A549 (cell line): ENCODE measurements around the gene PPM1H. TPM values are rescaled to one million over a fixed set of nuclear protein-coding genes. Genes with fewer than 3 reads are reported as not detected.

Experiments
- ATAC-seq, 2 experiments: fragments of 200-7000 bp in 1 of 2; fragments of >200 bp in 1 of 2; cut with Nextera tagmentation in 1 of 2; cut with Tn5 transposase in 1 of 2; 3 replicates each; pipeline versions ENCODE4 v1.8.0 to v1.9.1; 2018 to 2020; ENCODE audit warnings: mild to moderate bottlenecking in 1 of 2, moderate library complexity in 1 of 2
- CTCF ChIA-PET: fragments of 300-600 bp; sonication (Branson Sonifier 250); formaldehyde crosslinking; extraction: SDS; loops from one replicate; lab custom pipeline; 2021; ENCODE audit warnings: antibody characterized with exemption, inconsistent platforms; lab: Yijun Ruan, JAX
- POLR2A ChIA-PET: fragments of 350-600 bp; formaldehyde crosslinking; extraction: SDS; loops from one replicate; lab custom pipeline; 2021; ENCODE audit warnings: antibody characterized with exemption, inconsistent platforms; lab: Yijun Ruan, JAX
- DNase-seq, 2 experiments: peaks; one replicate each; pipeline versions ENCODE4 v3.0.0 to v3.0.0-alpha.2; 2011 to 2016; ENCODE audit warnings: low read depth in 1 of 2, low spot score in 1 of 2
- FAIRE-seq: peaks from 2 replicates; lab custom pipeline; 2011; peaks lifted over from hg19 to GRCh38; lab: Jason Lieb, UNC
- H3K27ac ChIP-seq, 2 experiments: fragments of >200 bp; sonication (Bioruptor Twin); formaldehyde crosslinking; 3 replicates each; pipeline ENCODE4 v1.5.1; 2016 to 2017
- H3K4me1 ChIP-seq: fragments of >200 bp; sonication (Bioruptor Twin); formaldehyde crosslinking; 3 replicates; pipeline ENCODE4 v1.6.1; 2016
- H3K4me2 ChIP-seq: fragments of >200 bp; sonication (Bioruptor Twin); formaldehyde crosslinking; 3 replicates; pipeline ENCODE4 v1.6.1; 2016
- H3K4me3 ChIP-seq: fragments of >200 bp; sonication (Bioruptor Twin); formaldehyde crosslinking; 3 replicates; pipeline ENCODE4 v1.5.1; 2016
- H3K9me3 ChIP-seq: fragments of >200 bp; sonication (Bioruptor Twin); formaldehyde crosslinking; 3 replicates; pipeline ENCODE4 v1.6.1; 2016
- ATOH8 ChIP-seq: fragments of 250-450 bp; sonication (Bioruptor Pico); IDR thresholded peaks from 2 replicates; pipeline ENCODE4 v1.5.0; 2020; ENCODE audit warnings: low read depth, mild to moderate bottlenecking, moderate library complexity
- CEBPB ChIP-seq, 2 experiments: fragments of >200 bp in 1 of 2; sonication (Bioruptor Twin) in 1 of 2; formaldehyde crosslinking in 1 of 2; IDR thresholded peaks; 2 replicates each; pipeline ENCODE4 v1.6.1; 2012 to 2016
- CHD2 ChIP-seq: fragments of 150-350 bp; IDR thresholded peaks from 2 replicates; pipeline ENCODE4 v1.6.1; 2014; ENCODE audit warnings: low read length; ENCODE audit not compliant: partially characterized antibody
- CHD4 ChIP-seq: fragments of 200-600 bp; sonication (generic); IDR thresholded peaks from 2 replicates; pipeline ENCODE4 v1.6.1; 2016; ENCODE audit warnings: antibody characterized with exemption, mild to moderate bottlenecking, borderline replicate concordance
- E2F6 ChIP-seq: IDR thresholded peaks from 2 replicates; pipeline ENCODE4 v1.6.1; 2012; ENCODE audit warnings: low read depth, borderline replicate concordance
- EHMT2 ChIP-seq: fragments of 200-600 bp; sonication (generic); IDR thresholded peaks from 2 replicates; pipeline ENCODE4 v1.6.1; 2016; ENCODE audit warnings: antibody characterized with exemption, low read depth, mild to moderate bottlenecking, moderate library complexity
- ELK1 ChIP-seq: fragments of 150-350 bp; IDR thresholded peaks from 2 replicates; pipeline ENCODE4 v1.6.1; 2014; ENCODE audit warnings: low read depth, mild to moderate bottlenecking, low read length
- EP300 ChIP-seq, 2 experiments: fragments of >200 bp; sonication (Bioruptor Twin); formaldehyde crosslinking; IDR thresholded peaks; 2 replicates in 1 of 2; 3 replicates in 1 of 2; pipeline ENCODE4 v1.6.1; 2016 to 2017
- ESRRA ChIP-seq: fragments of 150-350 bp; IDR thresholded peaks from 2 replicates; pipeline ENCODE4 v1.6.1; 2014; ENCODE audit warnings: mild to moderate bottlenecking, low read length, borderline replicate concordance
- FOSB ChIP-seq: fragments of 250-450 bp; sonication (Bioruptor Pico); IDR thresholded peaks from 2 replicates; pipeline ENCODE4 v1.5.0; 2020; ENCODE audit warnings: mild to moderate bottlenecking, moderate library complexity
- GATA3 ChIP-seq: IDR thresholded peaks from 2 replicates; pipeline ENCODE4 v1.6.1; 2012; ENCODE audit warnings: borderline replicate concordance
- HMGXB4 ChIP-seq: fragments of 250-450 bp; sonication (Bioruptor Pico); IDR thresholded peaks from 2 replicates; pipeline ENCODE4 v1.5.0; 2021; ENCODE audit warnings: mild to moderate bottlenecking, moderate library complexity, borderline replicate concordance
- HOXA7 ChIP-seq: fragments of 250-450 bp; sonication (Bioruptor Pico); IDR thresholded peaks from 2 replicates; pipeline ENCODE4 v1.5.0; 2020; ENCODE audit warnings: mild to moderate bottlenecking, moderate library complexity
- JUNB ChIP-seq: fragments of >200 bp; sonication (Bioruptor Twin); formaldehyde crosslinking; IDR thresholded peaks from 2 replicates; pipeline ENCODE4 v1.6.1; 2016
- KDM5A ChIP-seq: fragments of 200-600 bp; sonication (generic); IDR thresholded peaks from 2 replicates; pipeline ENCODE4 v1.6.1; 2016; ENCODE audit warnings: antibody characterized with exemption, mild to moderate bottlenecking
- MAX ChIP-seq: IDR thresholded peaks from 2 replicates; pipeline ENCODE4 v1.6.1; 2012
- MAZ ChIP-seq: fragments of 150-350 bp; IDR thresholded peaks from 2 replicates; pipeline ENCODE4 v1.6.1; 2014; ENCODE audit warnings: antibody characterized with exemption, low read depth, low read length, borderline replicate concordance
- MYC ChIP-seq: IDR thresholded peaks from 2 replicates; pipeline ENCODE4 v1.6.1; 2012; ENCODE audit warnings: mild to moderate bottlenecking, inconsistent platforms, low read length, improper control_type of control experiment, borderline replicate concordance
- POLR2A ChIP-seq: IDR thresholded peaks from 2 replicates; pipeline ENCODE4 v1.6.1; 2012; ENCODE audit warnings: mild to moderate bottlenecking, low read length
- RCOR1 ChIP-seq: fragments of 150-350 bp; IDR thresholded peaks from 2 replicates; pipeline ENCODE4 v1.6.1; 2014; ENCODE audit warnings: antibody characterized with exemption, low read length, low read depth
- RFX5 ChIP-seq: fragments of 450-650 bp; IDR thresholded peaks from 2 replicates; pipeline ENCODE4 v1.7.1; 2014; ENCODE audit warnings: antibody characterized with exemption, mild to moderate bottlenecking, moderate library complexity
- RNF2 ChIP-seq: fragments of 200-600 bp; sonication (generic); IDR thresholded peaks from 2 replicates; pipeline ENCODE4 v1.6.1; 2016; ENCODE audit warnings: low read depth, mild to moderate bottlenecking, antibody characterized with exemption, moderate library complexity, borderline replicate concordance
- SMC3 ChIP-seq: fragments of >200 bp; sonication (Bioruptor Twin); formaldehyde crosslinking; IDR thresholded peaks from 3 replicates; pipeline ENCODE4 v1.6.1; 2018; ENCODE audit warnings: inconsistent platforms
- TFCP2L1 ChIP-seq: fragments of 250-450 bp; sonication (Bioruptor Pico); IDR thresholded peaks from 2 replicates; pipeline ENCODE4 v1.5.0; 2021; ENCODE audit warnings: mild to moderate bottlenecking
- TP53 ChIP-seq: fragments of 250-450 bp; sonication (Bioruptor Pico); IDR thresholded peaks from 2 replicates; pipeline ENCODE4 v1.5.0; 2021; ENCODE audit warnings: mild to moderate bottlenecking, moderate library complexity
- ZC3H11A ChIP-seq: fragments of 450-650 bp; IDR thresholded peaks from 2 replicates; pipeline ENCODE4 v1.6.1; 2014; ENCODE audit warnings: antibody characterized with exemption, mild to moderate bottlenecking
- ZFP36 ChIP-seq: fragments of 450-650 bp; IDR thresholded peaks from 2 replicates; pipeline ENCODE4 v1.6.1; 2014; ENCODE audit warnings: borderline replicate concordance; ENCODE audit not compliant: partially characterized antibody
- WGBS: methylation state at CpG from one replicate; pipeline ENCODE4 v1.1.6; 2017; ENCODE audit errors: missing lambda C conversion rate; 5-methylcytosine and 5-hydroxymethylcytosine counted together
- polyA plus RNA-seq, 4 experiments: library from polyadenylated mRNA; depleted of rRNA in 3 of 4; stranded (reverse); fragments of >200 nt; fragmentation: RNase III in 1 of 4; extraction: RNeasy Plus Mini Kit Qiagen cat#74134 plus additional on column Dnase treatment in 1 of 4; gene quantifications; 2 replicates in 3 of 4; 3 replicates in 1 of 4; pipeline ENCODE4 v1.2.3, GENCODE V29; 2011 to 2017
- TF ChIP-seq, protein P1 (sequence below): fragments of >200 bp; sonication (Bioruptor Twin); formaldehyde crosslinking; IDR thresholded peaks from 2 replicates; pipeline ENCODE4 v1.6.1; 2016
- TF ChIP-seq, protein P2 (sequence below): fragments of >200 bp; sonication (Bioruptor Twin); formaldehyde crosslinking; IDR thresholded peaks from 3 replicates; pipeline ENCODE4 v1.5.1; 2016

Gene PPM1H
- polyA plus RNA-seq, 2 of the 4 experiments (the other 2 are of a cell fraction) = 7.8 TPM

- TF ChIP-seq FOSB (CRISPR knock-in tag) = no peak
- no peak for TF ChIP-seq EHMT2
- TF ChIP-seq CHD2 = no peak
- no peak for TF ChIP-seq JUNB
- no peak for TF ChIP-seq GATA3
- TF ChIP-seq MAZ = no peak
- TF ChIP-seq MYC = no peak
- no peak for TF ChIP-seq POLR2A
- TF ChIP-seq ZFP36 = no peak
These were observed 6.3 kb downstream of the PPM1H start (continued) for GRCh38 chr12:62928632-62929031.

DNA sequence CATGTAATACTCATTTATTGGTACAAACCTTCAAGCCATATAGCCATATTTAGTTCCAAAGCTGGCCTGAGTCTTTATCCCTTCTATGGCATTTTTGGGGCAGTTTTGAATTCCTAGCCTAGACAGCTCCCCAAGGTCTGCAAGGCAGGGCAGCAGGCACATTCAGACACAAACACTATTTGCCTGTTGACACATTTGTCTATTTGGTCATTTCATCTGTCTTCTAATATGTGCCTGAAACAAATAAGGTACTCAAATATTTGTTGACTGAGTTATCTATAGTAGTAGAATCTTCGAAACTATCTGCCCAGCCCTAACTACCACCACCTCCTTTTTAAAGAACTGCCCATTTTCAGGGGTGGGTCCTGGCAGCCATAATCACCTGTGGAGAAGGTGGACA, 9.3 kb downstream of the PPM1H start:
- no peaks in the 10 kb centered on the region for H3K9me3 ChIP-seq
- H3K4me3 ChIP-seq = no peak overlapping the region
- DNase-seq (no peak), FAIRE-seq (no peak), ATAC-seq (no peak)
- no peak overlapping the region for H3K4me2 ChIP-seq
- peaks cover 3% of the 10 kb centered on the region; the same call in 2 of the 3 replicates for H3K4me1 ChIP-seq
- CTCF ChIA-PET = interaction anchor here (1.1 to 1.5 kb wide), 2 partner anchors 9 to 113 kb away, joined by 4 to 8 read pairs; partner anchors contain the start of gene PPM1H
- no peak overlapping the region for H3K27ac ChIP-seq
- TF ChIP-seq ZC3H11A (no peak), HMGXB4 (CRISPR knock-in tag) (no peak), TFCP2L1 (CRISPR knock-in tag) (no peak), EHMT2 (no peak), TP53 (CRISPR knock-in tag) (no peak), MAX (no peak), RCOR1 (no peak), CEBPB (IDR thresholded peaks at IDR 0.05) (no peak), HOXA7 (CRISPR knock-in tag) (no peak), ELK1 (no peak), SMC3 (no peak)
- WGBS = 87% methylated on average over 1 of the region's 1 CpG
- POLR2A ChIA-PET = no interaction called here

DNA sequence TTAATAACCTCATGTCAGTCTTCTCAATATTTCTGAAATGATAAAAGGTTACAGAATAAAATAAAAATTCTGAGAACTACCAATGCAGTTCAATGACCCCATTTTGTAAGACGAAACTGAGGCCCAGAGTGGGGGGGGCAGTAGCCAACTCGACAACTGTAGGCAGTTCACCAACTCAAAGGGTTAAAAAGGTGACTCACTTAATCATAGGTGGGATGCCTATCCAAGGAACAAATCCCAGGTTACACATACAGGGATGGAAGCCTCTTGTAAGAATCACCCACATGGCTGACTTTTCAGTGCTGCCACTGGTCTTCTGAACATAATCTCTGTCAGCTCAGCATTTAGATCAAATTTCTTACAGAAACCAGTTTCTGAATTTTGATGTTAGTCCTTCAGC, 10.9 kb downstream of the PPM1H start:
- WGBS = 63% methylated on average over 2 of the region's 2 CpGs
- CTCF ChIA-PET = no interaction called here
- no peak for TF ChIP-seq RNF2
- TF ChIP-seq RFX5 = no peak
- no peak for TF ChIP-seq EP300 (IDR thresholded peaks at IDR 0.05)
- TF ChIP-seq CHD4 = no peak
- TF ChIP-seq ATOH8 (CRISPR knock-in tag) = no peak
- TF ChIP-seq JUNB = no peak
- no peak for TF ChIP-seq MAZ
- TF ChIP-seq GATA3 = no peak
- TF ChIP-seq, protein P1, sequence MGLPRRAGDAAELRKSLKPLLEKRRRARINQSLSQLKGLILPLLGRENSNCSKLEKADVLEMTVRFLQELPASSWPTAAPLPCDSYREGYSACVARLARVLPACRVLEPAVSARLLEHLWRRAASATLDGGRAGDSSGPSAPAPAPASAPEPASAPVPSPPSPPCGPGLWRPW = no peak
- TF ChIP-seq, protein P2, sequence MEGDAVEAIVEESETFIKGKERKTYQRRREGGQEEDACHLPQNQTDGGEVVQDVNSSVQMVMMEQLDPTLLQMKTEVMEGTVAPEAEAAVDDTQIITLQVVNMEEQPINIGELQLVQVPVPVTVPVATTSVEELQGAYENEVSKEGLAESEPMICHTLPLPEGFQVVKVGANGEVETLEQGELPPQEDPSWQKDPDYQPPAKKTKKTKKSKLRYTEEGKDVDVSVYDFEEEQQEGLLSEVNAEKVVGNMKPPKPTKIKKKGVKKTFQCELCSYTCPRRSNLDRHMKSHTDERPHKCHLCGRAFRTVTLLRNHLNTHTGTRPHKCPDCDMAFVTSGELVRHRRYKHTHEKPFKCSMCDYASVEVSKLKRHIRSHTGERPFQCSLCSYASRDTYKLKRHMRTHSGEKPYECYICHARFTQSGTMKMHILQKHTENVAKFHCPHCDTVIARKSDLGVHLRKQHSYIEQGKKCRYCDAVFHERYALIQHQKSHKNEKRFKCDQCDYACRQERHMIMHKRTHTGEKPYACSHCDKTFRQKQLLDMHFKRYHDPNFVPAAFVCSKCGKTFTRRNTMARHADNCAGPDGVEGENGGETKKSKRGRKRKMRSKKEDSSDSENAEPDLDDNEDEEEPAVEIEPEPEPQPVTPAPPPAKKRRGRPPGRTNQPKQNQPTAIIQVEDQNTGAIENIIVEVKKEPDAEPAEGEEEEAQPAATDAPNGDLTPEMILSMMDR = no peak
- no peak for TF ChIP-seq EHMT2
- TF ChIP-seq KDM5A = no peak
- TF ChIP-seq ESRRA = no peak
- no peak for TF ChIP-seq POLR2A
- no peak for TF ChIP-seq TFCP2L1 (CRISPR knock-in tag)
- TF ChIP-seq E2F6 = no peak
- Histone ChIP-seq H3K4me2 (no peak overlapping the region), H3K4me1 (peaks cover 14% of the 10 kb centered on the region; the same call in 2 of the 3 replicates), H3K9me3 (no peaks in the 10 kb centered on the region), H3K4me3 (no peak overlapping the region), H3K27ac (no peak overlapping the region)
- DNase-seq (no peak), ATAC-seq (no peak), FAIRE-seq (no peak)
- POLR2A ChIA-PET = no interaction called here
